Thyroid gland (tissue), 4 donors: ENCODE measurements around the gene MMP24. TPM values are rescaled to one million over a fixed set of nuclear protein-coding genes. Genes with fewer than 3 reads are reported as not detected.

ENCODE experiments used
- DNase-seq, 2 donors: peaks; one replicate each; pipeline ENCODE4 v3.0.0-alpha.2; 2019
- H3K27ac ChIP-seq, 3 donors: fragments of 200-600 bp; sonication (generic); 1 replicate in 2 of 3; 2 replicates in 1 of 3; pipeline ENCODE4 v1.5.1; 2016 to 2019; ENCODE audit warnings: mild to moderate bottlenecking in 1 of 3, moderate library complexity in 1 of 3
- H3K27me3 ChIP-seq: fragments of 200-600 bp; sonication (generic); one replicate; pipeline ENCODE4 v1.5.1; 2019
- H3K36me3 ChIP-seq, 2 donors: fragments of 200-600 bp; sonication (generic); one replicate each; pipeline ENCODE4 v1.5.1; 2016 to 2019
- H3K4me1 ChIP-seq, 2 donors: fragments of 200-600 bp; sonication (generic); one replicate each; pipeline ENCODE4 v1.5.1; 2017 to 2019
- H3K4me3 ChIP-seq, 3 donors: fragments of 200-600 bp; sonication (generic); replicated peaks in 1 of 3; 1 replicate in 2 of 3; 2 replicates in 1 of 3; pipeline ENCODE4 v1.5.1; 2016; ENCODE audit warnings: mild to moderate bottlenecking in 1 of 3
- H3K9me3 ChIP-seq: fragments of 200-600 bp; sonication (generic); one replicate; pipeline ENCODE4 v1.5.1; 2017
- CTCF ChIP-seq, 6 experiments: fragments of 200-600 bp in 3 of 6; fragments of 450-650 bp in 3 of 6; sonication (generic) in 3 of 6; IDR thresholded peaks; one replicate each; pipeline ENCODE4 v1.5.1; 2016 to 2019; ENCODE audit warnings: antibody characterized with exemption in 6 of 6, mild to moderate bottlenecking in 2 of 6, inconsistent platforms in 1 of 6, moderate library complexity in 1 of 6
- POLR2A ChIP-seq, 2 donors: fragments of 450-650 bp; IDR thresholded peaks; one replicate each; pipeline ENCODE4 v1.6.1; 2017; ENCODE audit warnings: antibody characterized with exemption in 2 of 2, mild to moderate bottlenecking in 2 of 2, moderate library complexity in 1 of 2
- WGBS, 2 donors: methylation state at CpG; one replicate each; pipeline ENCODE4 v1.1.5; 2017; 5-methylcytosine and 5-hydroxymethylcytosine counted together
- intact Hi-C: fragments of 100-400 bp; cut with DNase I; formaldehyde crosslinking; loops from one replicate; pipeline ENCODE4 v1.15.1; 2023
- total RNA-seq, 4 donors: library from RNA; depleted of rRNA; stranded (reverse); fragments of >200 nt; gene quantifications; one replicate each; pipeline ENCODE4 v1.2.3, GENCODE V29; 2016

MMP24 gene
- total RNA-seq, 4 donors from 2014 or later, result 0.67 to 1.6 (median 0.92) TPM

GRCh38 chr20:35291654-35292503, 65.4 kb downstream of the MMP24 start, which contains the start of gene FAM83C:
TSS of gene FAM83C (minus strand) at chr20:35292425. CDS start at chr20:35292304, 121 bp downstream.
- intact Hi-C loops, result no loop called here
- TF ChIP-seq CTCF (IDR thresholded peaks at IDR 0.05) (no peak), POLR2A (IDR thresholded peaks at IDR 0.05) (no peak)
- H3K36me3 ChIP-seq, result no peaks in the 10 kb centered on the region
- no peaks in the 10 kb centered on the region for H3K27me3 ChIP-seq
- no peak within 1 kb of the TSS for H3K4me3 ChIP-seq
- H3K27ac ChIP-seq, result no peak within 1 kb of the TSS
- H3K4me1 ChIP-seq, result no peaks in the 10 kb centered on the region
- WGBS, 2 donors, result 86 to 95% methylated on average over 6 to 25 of the region's 40 CpGs
- no peaks in the 10 kb centered on the region for H3K9me3 ChIP-seq
- DNase-seq, result no peak

GRCh38 chr20:35292504-35293285, 66.2 kb downstream of the MMP24 start:
- H3K4me1 ChIP-seq, result no peaks in the 10 kb centered on the region
- no peak for DNase-seq
- 68 to 71% methylated on average over 18 to 22 of the region's 23 CpGs for WGBS, 2 donors
- no peak overlapping the region for H3K27ac ChIP-seq
- H3K9me3 ChIP-seq, result no peaks in the 10 kb centered on the region
- TF ChIP-seq POLR2A (IDR thresholded peaks at IDR 0.05) (no peak), CTCF (IDR thresholded peaks at IDR 0.05) (no peak)
- H3K4me3 ChIP-seq, result no peak overlapping the region
- no peaks in the 10 kb centered on the region for H3K36me3 ChIP-seq
- no peaks in the 10 kb centered on the region for H3K27me3 ChIP-seq
- intact Hi-C loops, result no loop called here

- Histone ChIP-seq H3K4me3 (no peak overlapping the region), H3K9me3 (no peaks in the 10 kb centered on the region), H3K27me3 (no peaks in the 10 kb centered on the region), H3K27ac (no peak overlapping the region), H3K36me3 (no peaks in the 10 kb centered on the region), H3K4me1 (no peaks in the 10 kb centered on the region)
- TF ChIP-seq POLR2A (IDR thresholded peaks at IDR 0.05), result no peak
- TF ChIP-seq CTCF (IDR thresholded peaks at IDR 0.05), result no peak
- DNase-seq, result no peak
- intact Hi-C loops, result no loop called here
- 91% methylated on average over 19 of the region's 19 CpGs for WGBS, 2 donors
Observed at GRCh38 chr20:35293303-35294292, 67.1 kb downstream of the MMP24 start.

GRCh38 chr20:35294293-35294685, 67.8 kb downstream of the MMP24 start:
- intact Hi-C loops, result no loop called here
- Histone ChIP-seq H3K27me3 (no peaks in the 10 kb centered on the region), H3K4me1 (no peaks in the 10 kb centered on the region), H3K4me3 (no peak overlapping the region), H3K9me3 (no peaks in the 10 kb centered on the region), H3K27ac (no peak overlapping the region), H3K36me3 (no peaks in the 10 kb centered on the region)
- no peak for DNase-seq
- TF ChIP-seq POLR2A (IDR thresholded peaks at IDR 0.05) (no peak), CTCF (IDR thresholded peaks at IDR 0.05) (no peak)
- 51 to 61% methylated on average over 5 of the region's 5 CpGs for WGBS, 2 donors
